K562 (cell line): ENCODE data around the gene HCN1. TPM values are rescaled to one million over a fixed set of nuclear protein-coding genes. Genes with fewer than 3 reads are reported as not detected.

Experiments used
- ATAC-seq: fragments of 200-7000 bp; cut with Tn5 transposase; 3 replicates; pipeline ENCODE4 v1.9.1; 2020; ENCODE audit warnings: moderate library complexity
- BruUV-seq: library from RNA; stranded (reverse); fragments of 400-500 nt; replicated peaks from 2 replicates; lab custom pipeline; 2021; lab: Mats Ljungman, UMichigan
- CTCF ChIA-PET: fragments of 300-600 bp; formaldehyde crosslinking; extraction: SDS; loops from one replicate; lab custom pipeline; 2021; ENCODE audit warnings: low intra/inter-chr PET ratio; lab: Yijun Ruan, JAX
- POLR2A ChIA-PET: fragments of 300-600, 350-650 bp; sonication (Branson Sonifier 250); formaldehyde crosslinking; extraction: SDS; loops from one replicate; lab custom pipeline; 2021; ENCODE audit warnings: antibody characterized with exemption, inconsistent platforms; lab: Yijun Ruan, JAX
- DNase-seq, 4 experiments: peaks; one replicate each; pipeline versions ENCODE4 v3.0.0 to v3.0.0-alpha.2; 2011 to 2018; ENCODE audit warnings: low spot score in 3 of 4, mixed read lengths in 3 of 4; ENCODE audit errors: extremely low read depth in 1 of 4
- FAIRE-seq: peaks from 2 replicates; lab custom pipeline; 2011; peaks lifted over from hg19 to GRCh38; lab: Jason Lieb, UNC
- H2AFZ ChIP-seq: 2 replicates; pipeline ENCODE4 v1.6.0; 2011; ENCODE audit warnings: low read depth, low read length, control low read depth, inconsistent platforms
- H3K27ac ChIP-seq: fragments of 200-600 bp; 3 replicates; pipeline ENCODE4 v1.8.0; 2011; ENCODE audit warnings: low read depth, mild to moderate bottlenecking, control low read depth, inconsistent platforms, low read length, moderate library complexity, mixed read lengths; ENCODE audit errors: extremely low read depth
- H3K27me3 ChIP-seq, 2 experiments: fragments of 300-600 bp in 1 of 2; 2 replicates in 1 of 2; 3 replicates in 1 of 2; pipeline versions ENCODE4 v1.6.0 to v1.8.0; 2011; ENCODE audit warnings: inconsistent platforms in 2 of 2, low read length in 2 of 2, mild to moderate bottlenecking in 1 of 2, mixed read lengths in 1 of 2, moderate library complexity in 1 of 2; ENCODE audit not compliant: control insufficient read depth in 2 of 2, insufficient read depth in 2 of 2
- H3K36me3 ChIP-seq: fragments of 300-600 bp; 3 replicates; pipeline ENCODE4 v1.8.0; 2011; ENCODE audit warnings: mild to moderate bottlenecking, low read length, inconsistent platforms; ENCODE audit not compliant: control insufficient read depth, insufficient read depth
- H3K4me1 ChIP-seq, 2 experiments: fragments of 200-600 bp in 1 of 2; replicated peaks in 1 of 2; 2 replicates in 1 of 2; 3 replicates in 1 of 2; pipeline versions ENCODE4 v1.5.1 to v1.8.0; 2011; ENCODE audit warnings: inconsistent platforms in 2 of 2, low read length in 2 of 2, mild to moderate bottlenecking in 1 of 2, mixed read lengths in 1 of 2, moderate library complexity in 1 of 2; ENCODE audit not compliant: control insufficient read depth in 2 of 2, insufficient read depth in 2 of 2
- H3K4me2 ChIP-seq: 2 replicates; pipeline ENCODE4 v1.6.1; 2011; ENCODE audit warnings: low read length, control low read depth, inconsistent platforms, mixed read lengths; ENCODE audit not compliant: insufficient read depth
- H3K4me3 ChIP-seq: fragments of 200-600 bp; sonication (generic), shearing (Covaris generic); 2 replicates; pipeline ENCODE4 v1.5.1; 2016; ENCODE audit warnings: control low read depth, inconsistent platforms
- H3K79me2 ChIP-seq: fragments of 200-600 bp; 3 replicates; pipeline ENCODE4 v1.8.0; 2011; ENCODE audit warnings: low read length, inconsistent platforms; ENCODE audit not compliant: control insufficient read depth, insufficient read depth
- H3K9ac ChIP-seq, 2 experiments: 2 replicates each; pipeline versions ENCODE4 v1.6.0 to v1.6.1; 2011; ENCODE audit warnings: low read depth in 2 of 2, low read length in 2 of 2, control low read depth in 1 of 2, inconsistent platforms in 1 of 2, mild to moderate bottlenecking in 1 of 2, mixed read lengths in 1 of 2; ENCODE audit not compliant: insufficient read depth in 1 of 2
- H3K9me1 ChIP-seq: one replicate; pipeline ENCODE4 v1.6.0; 2011; ENCODE audit warnings: inconsistent platforms, mild to moderate bottlenecking, low read length, moderate library complexity; ENCODE audit not compliant: control insufficient read depth, insufficient read depth
- H3K9me3 ChIP-seq: replicated peaks from 2 replicates; pipeline ENCODE4 v1.5.1; 2011; ENCODE audit warnings: low read depth, low read length, inconsistent platforms; ENCODE audit not compliant: control insufficient read depth, insufficient read depth
- H4K20me1 ChIP-seq: replicated peaks from 2 replicates; pipeline ENCODE4 v1.6.1; 2011; ENCODE audit warnings: low read length, inconsistent platforms, mixed read lengths; ENCODE audit not compliant: control insufficient read depth, insufficient read depth
- CCNT2 ChIP-seq: IDR thresholded peaks from 2 replicates; pipeline ENCODE4 v1.6.1; 2011; ENCODE audit warnings: borderline replicate concordance, low read depth, mild to moderate bottlenecking, moderate library complexity, mixed read lengths, low read length; ENCODE audit not compliant: insufficient read length; ENCODE audit errors: extremely low read depth
- CREB3 ChIP-seq: fragments of 450-650 bp; conservative IDR thresholded peaks from 2 replicates; pipeline ENCODE4 v1.6.1; 2016; ENCODE audit warnings: missing genetic modification characterization, low read depth, mild to moderate bottlenecking, missing compliant biosample characterization, moderate library complexity
- FOXM1 ChIP-seq, 2 experiments: fragments of 450-650 bp in 1 of 2; sonication (generic) in 1 of 2; formaldehyde crosslinking in 1 of 2; IDR thresholded peaks; 2 replicates each; pipeline versions ENCODE4 v1.6.1 to v1.9.0; 2017 to 2022; ENCODE audit warnings: low read depth in 2 of 2, mild to moderate bottlenecking in 2 of 2, missing genetic modification reagents in 1 of 2, moderate library complexity in 1 of 2
- SIRT6 ChIP-seq: IDR thresholded peaks from one replicate; pipeline ENCODE4 v1.6.1; 2012; ENCODE audit warnings: low read depth, mild to moderate bottlenecking, control low read depth, inconsistent platforms, low read length, moderate library complexity
- WGBS: fragments of 100-300 bp; shearing (Covaris generic); methylation state at CpG from one replicate; pipeline ENCODE4 v1.1.6; 2016; ENCODE audit warnings: low coverage, mixed read lengths; ENCODE audit not compliant: insufficient coverage; ENCODE audit errors: missing lambda C conversion rate; 5-methylcytosine and 5-hydroxymethylcytosine counted together
- in situ Hi-C: fragments of 300-500 bp; cut with MboI; formaldehyde crosslinking; loops from 4 replicates; pipeline ENCODE4 v1.15.0; 2018; ENCODE audit warnings: inconsistent platforms, mixed read lengths
- intact Hi-C: fragments of 100-400 bp; cut with micrococcal nuclease; formaldehyde crosslinking; loops from 2 replicates; pipeline ENCODE4 v1.14.2; 2022
- polyA plus RNA-seq, 8 experiments: library from polyadenylated mRNA; depleted of rRNA in 4 of 8; stranded (reverse) in 5 of 8; unstranded in 3 of 8; fragments of >200 nt; fragmentation: Nextera tagmentation in 2 of 8; fragmentation: Illumina TruSeq in 1 of 8; extraction: Ambion mirVana in 2 of 8; extraction: Trizol in 1 of 8; gene quantifications; 2 replicates each; pipeline versions ENCODE4 v1.2.1 to v1.2.3, GENCODE V29; 2011 to 2014; ENCODE audit warnings: inconsistent platforms in 1 of 8, missing spikeins in 1 of 8
- total RNA-seq, 7 experiments: library from RNA; depleted of rRNA in 6 of 7; stranded (reverse); fragments of >200 nt in 6 of 7; fragmentation: Illumina TruSeq in 2 of 7; extraction: Trizol in 2 of 7; gene quantifications; 2 replicates each; pipeline versions ENCODE4 v1.2.1 to v1.2.3, GENCODE V29; 2011 to 2021; ENCODE audit warnings: low replicate concordance in 1 of 7
- TF ChIP-seq, protein P1 (sequence below): sonication (generic); formaldehyde crosslinking; IDR thresholded peaks from 2 replicates; pipeline ENCODE4 v1.8.1; 2023; ENCODE audit warnings: mild to moderate bottlenecking, missing genetic modification reagents

Gene HCN1
- total and polyA plus RNA-seq, 9 of the 15 experiments (the other 6 are each of a cell fraction or from before 2014, with no cell fraction given) = not detected

- Histone ChIP-seq H4K20me1 (no peaks in the 10 kb centered on the region), H3K79me2 (no peaks in the 10 kb centered on the region), H3K27ac (no peak overlapping the region), H3K4me3 (no peak overlapping the region), H3K9me1 (no peaks in the 10 kb centered on the region), H3K4me1 (no peaks in the 10 kb centered on the region), H3K9ac (no peak overlapping the region), H3K36me3 (no peaks in the 10 kb centered on the region), H3K27me3 (no peaks in the 10 kb centered on the region), H3K9me3 (no peaks in the 10 kb centered on the region), H2AFZ (no peak overlapping the region), H3K4me2 (no peak overlapping the region)
- FAIRE-seq (no peak), DNase-seq (no peak), ATAC-seq (no peak)
- ChIA-PET CTCF (no interaction called here), POLR2A (no interaction called here)
- in situ Hi-C loops = no loop called here
- TF ChIP-seq, protein P1, sequence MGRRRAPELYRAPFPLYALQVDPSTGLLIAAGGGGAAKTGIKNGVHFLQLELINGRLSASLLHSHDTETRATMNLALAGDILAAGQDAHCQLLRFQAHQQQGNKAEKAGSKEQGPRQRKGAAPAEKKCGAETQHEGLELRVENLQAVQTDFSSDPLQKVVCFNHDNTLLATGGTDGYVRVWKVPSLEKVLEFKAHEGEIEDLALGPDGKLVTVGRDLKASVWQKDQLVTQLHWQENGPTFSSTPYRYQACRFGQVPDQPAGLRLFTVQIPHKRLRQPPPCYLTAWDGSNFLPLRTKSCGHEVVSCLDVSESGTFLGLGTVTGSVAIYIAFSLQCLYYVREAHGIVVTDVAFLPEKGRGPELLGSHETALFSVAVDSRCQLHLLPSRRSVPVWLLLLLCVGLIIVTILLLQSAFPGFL (CRISPR knock-in tag) = no peak
- TF ChIP-seq SIRT6 (no peak), CCNT2 (no peak), CREB3 (tag) (no peak), FOXM1 (IDR thresholded peaks at IDR 0.05; ENCODE audit: low read depth) (no peak), FOXM1 (CRISPR knock-in tag; IDR thresholded peaks at IDR 0.05; ENCODE audit: low read depth) (no peak)
- 0% methylated on average over 1 of the region's 1 CpG for WGBS
- no TSS peak for BruUV-seq
- intact Hi-C loops = no loop called here
Measured at GRCh38 chr5:45568813-45569212, 127.4 kb downstream of the HCN1 start.
